SU-DHL-6 (cell line): ENCODE measurements around the gene SYNJ2.

Experiments used
- EZH2phosphoT487 ChIP-seq: fragments of 200-600 bp; sonication (generic), shearing (Covaris generic); conservative IDR thresholded peaks from 2 replicates; pipeline ENCODE4 v1.6.1; 2018; ENCODE audit warnings: mild to moderate bottlenecking, antibody characterized with exemption, low read length, moderate library complexity, mixed read lengths
- TF ChIP-seq, protein P1 (sequence below): fragments of 200-600 bp; sonication (generic); IDR thresholded peaks from one replicate; pipeline ENCODE4 v1.5.1; 2017; ENCODE audit warnings: antibody characterized with exemption, mild to moderate bottlenecking, low read length, moderate library complexity; ENCODE audit not compliant: insufficient read depth, poor library complexity, severe bottlenecking

- TF ChIP-seq, protein P1, sequence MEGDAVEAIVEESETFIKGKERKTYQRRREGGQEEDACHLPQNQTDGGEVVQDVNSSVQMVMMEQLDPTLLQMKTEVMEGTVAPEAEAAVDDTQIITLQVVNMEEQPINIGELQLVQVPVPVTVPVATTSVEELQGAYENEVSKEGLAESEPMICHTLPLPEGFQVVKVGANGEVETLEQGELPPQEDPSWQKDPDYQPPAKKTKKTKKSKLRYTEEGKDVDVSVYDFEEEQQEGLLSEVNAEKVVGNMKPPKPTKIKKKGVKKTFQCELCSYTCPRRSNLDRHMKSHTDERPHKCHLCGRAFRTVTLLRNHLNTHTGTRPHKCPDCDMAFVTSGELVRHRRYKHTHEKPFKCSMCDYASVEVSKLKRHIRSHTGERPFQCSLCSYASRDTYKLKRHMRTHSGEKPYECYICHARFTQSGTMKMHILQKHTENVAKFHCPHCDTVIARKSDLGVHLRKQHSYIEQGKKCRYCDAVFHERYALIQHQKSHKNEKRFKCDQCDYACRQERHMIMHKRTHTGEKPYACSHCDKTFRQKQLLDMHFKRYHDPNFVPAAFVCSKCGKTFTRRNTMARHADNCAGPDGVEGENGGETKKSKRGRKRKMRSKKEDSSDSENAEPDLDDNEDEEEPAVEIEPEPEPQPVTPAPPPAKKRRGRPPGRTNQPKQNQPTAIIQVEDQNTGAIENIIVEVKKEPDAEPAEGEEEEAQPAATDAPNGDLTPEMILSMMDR, result no peak
- TF ChIP-seq EZH2phosphoT487, result no peak
Observed at GRCh38 chr6:157943964-157944283, 37.7 kb upstream of the SYNJ2 start.
